ENCODE measurements around the gene YPEL5.

Gene YPEL5

GRCh38 chr2:30155889-30156658 lies 9.3 kb downstream of the YPEL5 start:
- H2AFZ ChIP-seq (ENCODE audit: low read depth, low read length, severe bottlenecking): no peak overlapping the region
- no peaks in the 10 kb centered on the region for H3K9me2 ChIP-seq (replicated peaks; ENCODE audit: insufficient read depth, low read length)
- no peaks in the 10 kb centered on the region for H3K27me3 ChIP-seq (ENCODE audit: low read length)
- TF ChIP-seq EZH2phosphoT487 (conservative IDR thresholded peaks at IDR 0.05; ENCODE audit: low read length) (no peak), CTCF (IDR thresholded peaks at IDR 0.05; ENCODE audit: insufficient read depth, low read length, poor library complexity, severe bottlenecking) (no peak)
- H3K27ac ChIP-seq (ENCODE audit: low read depth, low read length): no peak overlapping the region
- no peaks in the 10 kb centered on the region for H3K9me3 ChIP-seq (ENCODE audit: insufficient read depth, low read length)
- H3K36me3 ChIP-seq (ENCODE audit: low read length): no peaks in the 10 kb centered on the region
- no peaks in the 10 kb centered on the region for H3K79me2 ChIP-seq (ENCODE audit: insufficient read depth, low read length)
- no peaks in the 10 kb centered on the region for H3F3A ChIP-seq (ENCODE audit: insufficient read depth)
- no peak overlapping the region for H3K4me3 ChIP-seq (ENCODE audit: insufficient read depth, low read length, poor library complexity, severe bottlenecking)
- no peak overlapping the region for H3K4me2 ChIP-seq (ENCODE audit: low read depth, low read length, poor library complexity, severe bottlenecking)
- no peak overlapping the region for H3K9ac ChIP-seq (ENCODE audit: low read length)
- H4K20me1 ChIP-seq (ENCODE audit: low read depth, low read length): no peaks in the 10 kb centered on the region

- no peaks in the 10 kb centered on the region for H3K79me2 ChIP-seq (ENCODE audit: insufficient read depth, low read length)
- H3K4me2 ChIP-seq (ENCODE audit: low read depth, low read length, poor library complexity, severe bottlenecking): no peak overlapping the region
- H3K36me3 ChIP-seq (ENCODE audit: low read length): no peaks in the 10 kb centered on the region
- no peak overlapping the region for H3K4me3 ChIP-seq (ENCODE audit: insufficient read depth, low read length, poor library complexity, severe bottlenecking)
- H3K27me3 ChIP-seq (ENCODE audit: low read length): no peaks in the 10 kb centered on the region
- no peak overlapping the region for H3K9ac ChIP-seq (ENCODE audit: low read length)
- no peaks in the 10 kb centered on the region for H4K20me1 ChIP-seq (ENCODE audit: low read depth, low read length)
- H2AFZ ChIP-seq (ENCODE audit: low read depth, low read length, severe bottlenecking): no peak overlapping the region
- H3K27ac ChIP-seq (ENCODE audit: low read depth, low read length): no peak overlapping the region
- no peak for TF ChIP-seq CTCF (IDR thresholded peaks at IDR 0.05; ENCODE audit: insufficient read depth, low read length, poor library complexity, severe bottlenecking)
- no peak for TF ChIP-seq EZH2phosphoT487 (conservative IDR thresholded peaks at IDR 0.05; ENCODE audit: low read length)
- H3F3A ChIP-seq (ENCODE audit: insufficient read depth): no peaks in the 10 kb centered on the region
- H3K9me3 ChIP-seq (ENCODE audit: insufficient read depth, low read length): no peaks in the 10 kb centered on the region
- H3K9me2 ChIP-seq (replicated peaks; ENCODE audit: insufficient read depth, low read length): no peaks in the 10 kb centered on the region
These were observed 10.8 kb downstream of the YPEL5 start for GRCh38 chr2:30157616-30158015.

GRCh38 chr2:30159766-30160165 lies 13.0 kb downstream of the YPEL5 start:
- no peak overlapping the region for H2AFZ ChIP-seq (ENCODE audit: low read depth, low read length, severe bottlenecking)
- H3K9me2 ChIP-seq (replicated peaks; ENCODE audit: insufficient read depth, low read length): no peaks in the 10 kb centered on the region
- H3K27me3 ChIP-seq (ENCODE audit: low read length): no peaks in the 10 kb centered on the region
- H3K9me3 ChIP-seq (ENCODE audit: insufficient read depth, low read length): no peaks in the 10 kb centered on the region
- H3K27ac ChIP-seq (ENCODE audit: low read depth, low read length): no peak overlapping the region
- TF ChIP-seq CTCF (IDR thresholded peaks at IDR 0.05; ENCODE audit: insufficient read depth, low read length, poor library complexity, severe bottlenecking) (no peak), EZH2phosphoT487 (conservative IDR thresholded peaks at IDR 0.05; ENCODE audit: low read length) (no peak)
- no peaks in the 10 kb centered on the region for H3K79me2 ChIP-seq (ENCODE audit: insufficient read depth, low read length)
- H4K20me1 ChIP-seq (ENCODE audit: low read depth, low read length): no peaks in the 10 kb centered on the region
- no peak overlapping the region for H3K4me3 ChIP-seq (ENCODE audit: insufficient read depth, low read length, poor library complexity, severe bottlenecking)
- no peaks in the 10 kb centered on the region for H3K36me3 ChIP-seq (ENCODE audit: low read length)
- H3K4me2 ChIP-seq (ENCODE audit: low read depth, low read length, poor library complexity, severe bottlenecking): no peak overlapping the region
- no peaks in the 10 kb centered on the region for H3F3A ChIP-seq (ENCODE audit: insufficient read depth)
- no peak overlapping the region for H3K9ac ChIP-seq (ENCODE audit: low read length)

Data from SU-DHL-6 (cell line).